Umbilical cord (tissue), 2 donors: ENCODE results near the gene LCNL1. TPM values are rescaled to one million over a fixed set of nuclear protein-coding genes. Genes with fewer than 3 reads are reported as not detected.

Source experiments
- DNase-seq: peaks from one replicate; pipeline ENCODE4 v3.0.0-alpha.2; 2015; ENCODE audit warnings: low spot score
- total RNA-seq: library from RNA; depleted of rRNA; stranded (reverse); fragments of >200 nt; gene quantifications from one replicate; pipeline ENCODE4 v1.2.3, GENCODE V29; 2014; ENCODE audit warnings: low replicate concordance; ENCODE audit not compliant: insufficient read depth

Gene LCNL1
- total RNA-seq, 1 donor from 2014 or later, result 0.72 TPM

DNA sequence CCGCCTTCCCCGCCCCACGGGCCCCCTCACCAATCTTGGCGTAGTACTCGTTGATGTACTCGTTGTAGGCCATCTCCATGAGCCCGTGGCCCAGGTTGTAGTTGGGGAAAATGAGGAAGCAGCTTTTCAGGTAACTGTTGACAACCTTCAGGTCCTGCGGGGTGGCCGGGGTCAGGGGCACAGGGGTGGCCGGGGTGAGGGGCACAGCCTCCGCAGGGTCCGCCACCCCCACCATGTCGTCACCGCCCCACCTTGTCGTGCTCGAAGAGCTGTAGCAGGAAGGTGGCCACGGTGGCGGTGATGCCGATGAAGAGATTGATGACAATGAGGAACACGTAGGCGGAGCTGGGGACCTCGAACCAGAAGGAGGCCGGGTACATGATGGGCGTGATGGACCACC, 28.4 kb downstream of the LCNL1 start:
- no peak for DNase-seq

DNA sequence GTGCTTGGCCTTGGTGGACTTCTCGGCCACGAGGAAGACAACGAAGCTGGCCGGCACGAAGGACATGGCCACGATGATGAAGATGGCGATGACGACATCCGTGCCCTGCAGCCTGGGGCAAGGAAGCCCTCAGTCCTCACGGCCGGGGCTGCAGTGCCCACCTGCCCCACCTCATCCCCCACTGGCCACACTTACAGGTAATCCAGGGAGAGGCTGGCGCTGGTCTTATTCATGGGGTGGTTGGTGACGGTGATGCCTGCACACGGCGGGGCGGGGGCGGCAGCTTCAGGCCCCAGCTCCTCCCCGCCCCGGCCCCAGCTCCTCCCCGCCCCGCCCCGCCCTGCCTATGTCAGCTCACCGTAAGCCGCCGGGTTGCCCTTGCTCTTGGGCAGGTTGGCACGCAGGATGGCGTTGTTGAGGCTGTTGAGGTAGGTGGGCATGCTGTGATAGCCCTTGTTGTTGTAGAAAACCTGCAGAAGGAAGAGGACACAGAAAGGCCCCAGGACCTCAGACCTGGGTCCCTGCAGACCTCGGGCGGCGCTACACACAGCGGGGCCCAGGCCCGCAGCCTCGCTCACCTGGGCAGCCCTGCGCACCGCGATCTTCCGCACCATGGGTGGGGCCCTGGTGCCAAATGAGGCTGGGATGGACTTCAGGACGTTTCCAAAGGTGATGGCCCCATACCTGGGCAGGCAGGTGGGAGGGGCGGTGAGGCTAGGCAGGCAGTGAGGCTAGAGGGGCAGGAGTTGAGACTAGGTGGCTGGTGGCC, 29.3 kb downstream of the LCNL1 start:
- no peak for DNase-seq

DNA sequence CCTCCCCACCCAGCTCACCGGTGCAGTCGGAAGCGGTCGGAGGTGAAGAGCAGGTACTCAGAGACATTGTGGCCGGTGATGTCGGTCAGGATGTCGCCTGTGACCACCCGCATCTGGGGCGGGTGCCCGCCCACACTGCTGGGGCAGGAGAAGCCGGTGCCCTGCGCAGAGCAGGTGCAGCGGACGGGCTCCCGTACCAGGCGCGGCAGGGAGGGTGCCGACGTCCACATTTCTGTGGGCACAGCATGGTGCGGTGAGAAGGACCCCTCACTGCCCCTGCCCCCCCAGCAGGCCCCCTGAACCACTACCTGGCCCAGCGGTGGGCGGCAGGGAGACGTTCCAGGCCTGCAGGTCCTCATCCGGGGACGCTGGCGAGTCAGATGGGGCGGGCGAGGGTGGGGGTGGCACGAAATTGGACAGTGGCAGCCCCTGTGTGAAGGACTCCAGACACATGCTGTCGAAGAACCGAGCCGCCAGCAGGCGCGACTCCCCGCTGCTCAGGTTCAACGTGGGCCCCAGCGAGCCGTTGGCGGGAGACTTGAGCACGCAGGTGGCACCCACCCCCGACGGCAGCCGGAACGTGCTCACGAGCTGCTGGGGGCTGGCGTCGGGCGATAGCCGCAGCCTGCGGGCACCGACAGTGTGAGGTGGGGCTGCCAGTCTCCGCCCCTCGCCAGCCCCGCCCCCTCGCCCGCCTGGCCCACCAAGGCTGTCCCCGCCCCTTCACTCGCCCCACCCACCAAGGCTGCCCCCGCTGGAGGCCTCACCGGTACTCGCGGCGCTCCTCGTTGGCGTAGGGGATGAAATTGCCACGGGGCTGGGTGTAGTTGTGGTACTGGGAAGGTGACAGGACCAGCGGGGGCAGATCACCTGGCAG, 30.1 kb downstream of the LCNL1 start:
- DNase-seq, result no peak

- no peak for DNase-seq
Observed at GRCh38 chr9:137013571-137013940, 30.8 kb downstream of the LCNL1 start.

DNA sequence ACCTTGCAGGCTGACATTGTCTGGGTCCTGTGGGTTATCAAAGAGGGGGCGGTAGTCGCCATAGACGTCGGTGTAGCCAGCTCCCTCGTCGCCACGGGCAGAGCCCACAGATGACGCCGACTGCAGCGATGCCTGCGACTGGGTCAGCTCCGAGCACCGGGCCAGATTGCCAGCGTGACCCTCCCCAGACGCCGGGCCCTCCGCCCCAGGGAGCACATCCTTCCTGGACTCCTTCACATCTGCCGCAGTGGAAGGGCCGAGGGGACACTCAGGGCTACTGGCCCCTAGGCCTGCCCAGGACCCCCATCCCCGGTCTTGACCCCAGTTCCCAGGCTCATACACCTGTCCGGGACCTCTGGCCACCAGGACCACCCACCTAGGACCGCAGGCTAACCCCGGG, 31.4 kb downstream of the LCNL1 start:
- no peak for DNase-seq

DNA sequence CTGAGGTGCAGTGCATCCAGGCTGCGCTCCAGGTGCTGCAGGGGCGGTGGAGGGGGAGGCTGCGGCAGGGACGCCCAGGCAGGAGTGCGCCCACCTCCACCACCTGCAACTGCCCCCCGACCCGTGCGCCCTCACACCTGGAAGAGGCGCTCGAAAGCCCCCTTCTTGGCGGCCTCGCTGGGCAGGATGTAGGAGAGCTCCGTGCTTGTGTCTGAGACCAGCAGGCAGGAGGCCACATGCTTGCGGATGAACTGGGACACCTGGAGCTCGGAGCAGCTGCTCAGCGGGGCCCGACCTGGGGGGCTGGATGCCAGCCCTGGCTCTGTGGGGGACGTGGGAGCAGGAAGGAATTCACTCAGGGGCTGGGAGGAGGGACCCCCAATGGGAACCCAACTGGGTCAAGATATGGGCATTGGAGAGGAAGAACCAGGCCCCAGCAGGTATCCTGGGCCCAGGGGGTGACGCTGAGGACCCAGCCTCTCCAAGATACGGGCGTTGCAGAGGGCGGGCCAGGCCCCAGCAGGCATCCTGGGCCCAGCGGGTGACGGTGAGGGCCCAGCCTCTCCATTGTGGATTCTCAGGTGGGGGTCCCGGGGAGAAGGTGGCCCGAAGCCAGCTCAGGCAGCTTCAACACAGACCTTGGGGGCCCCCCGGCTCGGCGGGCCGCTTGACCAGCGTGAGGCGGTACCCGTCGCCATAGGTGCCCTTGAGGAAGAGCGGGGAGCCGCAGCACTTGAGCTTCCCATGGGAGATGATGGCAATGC, 32.2 kb downstream of the LCNL1 start:
- DNase-seq, result no peak

- no peak for DNase-seq
Observed at GRCh38 chr9:137015540-137015930, 32.7 kb downstream of the LCNL1 start.

DNA sequence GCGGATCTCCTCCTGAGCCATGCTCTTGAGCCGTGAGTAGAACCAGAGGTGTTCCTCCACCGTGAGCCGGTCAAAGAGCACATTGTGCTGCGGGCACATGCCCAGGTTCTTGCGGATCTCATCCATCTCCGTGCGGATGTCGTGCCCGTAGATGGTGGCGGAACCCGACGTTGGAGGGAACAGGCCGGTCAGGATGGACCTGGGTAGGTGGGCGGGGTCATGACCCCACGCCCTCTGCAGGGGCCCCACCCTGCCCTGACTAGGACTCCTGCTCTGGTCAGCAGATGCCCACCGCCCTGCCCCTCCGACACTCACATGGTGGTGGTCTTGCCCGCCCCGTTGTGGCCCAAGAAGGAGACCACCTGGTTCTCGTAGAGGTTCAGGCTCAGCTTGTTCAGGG, 33.2 kb downstream of the LCNL1 start:
- no peak for DNase-seq

DNA sequence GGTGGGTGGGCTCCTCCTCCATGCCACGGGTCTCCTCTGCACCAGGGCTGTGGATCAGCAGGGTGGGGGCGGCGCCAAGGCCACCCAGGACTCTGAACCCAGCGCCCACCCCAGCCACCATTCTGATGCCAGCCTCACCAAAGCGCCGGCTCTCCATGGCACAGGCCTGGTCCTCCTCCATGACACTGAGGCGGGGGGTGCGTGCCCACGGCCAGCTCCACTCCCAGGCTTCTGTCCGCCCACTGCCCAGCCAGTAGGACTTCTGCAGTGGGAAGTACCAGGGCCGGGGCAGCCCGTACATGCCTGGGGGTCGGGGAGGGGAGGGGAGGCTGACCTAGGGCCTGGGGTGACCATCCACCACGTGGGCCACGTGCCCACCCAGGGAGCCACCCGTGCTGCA, 33.6 kb downstream of the LCNL1 start:
- no peak for DNase-seq

DNA sequence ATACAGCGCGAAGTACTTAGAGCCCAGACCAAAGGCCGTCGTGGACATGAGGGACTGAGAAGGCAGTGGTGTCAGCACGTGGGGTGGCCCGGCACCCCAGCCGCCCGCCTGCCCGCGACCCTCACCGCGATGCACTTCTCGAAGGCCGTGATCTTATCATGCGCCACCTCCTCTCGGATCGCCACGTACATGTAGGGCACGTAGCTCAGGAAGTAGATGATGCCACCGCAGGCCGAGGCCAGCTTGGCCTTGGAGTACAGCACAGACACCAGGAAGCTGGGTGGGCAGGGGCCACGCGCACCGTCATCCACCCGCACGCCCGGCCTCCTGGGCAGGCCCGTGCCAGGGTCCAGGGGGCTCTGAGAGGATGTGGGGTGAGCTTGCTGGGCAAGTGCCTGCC, 34.3 kb downstream of the LCNL1 start:
- no peak for DNase-seq

DNA sequence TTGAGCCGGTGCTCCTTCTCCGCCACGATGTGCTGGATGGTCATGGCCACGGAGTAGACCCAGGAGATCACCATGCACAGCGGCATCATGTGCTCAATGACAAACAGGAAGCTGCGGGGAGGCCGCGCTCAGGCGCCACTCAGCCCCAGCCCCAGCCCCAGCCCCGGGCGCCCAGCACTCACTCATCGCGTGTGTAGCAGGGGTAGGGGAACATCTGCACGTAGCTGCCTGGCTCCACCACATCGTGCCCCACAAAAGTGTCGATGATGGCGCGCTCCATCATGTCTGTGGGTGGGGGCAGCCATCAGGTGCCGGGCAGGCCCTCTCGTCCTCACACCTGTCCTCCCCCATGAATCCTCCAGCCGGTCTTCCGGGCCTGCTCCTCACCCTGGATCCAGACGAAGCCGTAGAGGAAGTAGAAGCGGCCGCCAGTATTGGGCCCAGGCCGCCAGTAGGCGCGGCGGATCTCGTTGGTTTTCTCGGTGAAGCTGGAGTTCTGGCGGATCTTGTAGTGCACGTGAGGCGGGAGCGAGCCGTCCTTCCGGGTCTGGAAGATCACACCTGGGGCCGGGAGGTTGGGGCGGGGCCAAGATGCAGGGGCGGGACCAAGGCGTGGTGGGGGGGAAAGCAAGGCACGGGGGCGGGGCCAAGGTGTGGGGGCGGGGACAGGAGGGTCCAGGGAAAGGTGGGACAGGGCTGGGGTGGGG, 35.2 kb downstream of the LCNL1 start:
- DNase-seq, result no peak

DNA sequence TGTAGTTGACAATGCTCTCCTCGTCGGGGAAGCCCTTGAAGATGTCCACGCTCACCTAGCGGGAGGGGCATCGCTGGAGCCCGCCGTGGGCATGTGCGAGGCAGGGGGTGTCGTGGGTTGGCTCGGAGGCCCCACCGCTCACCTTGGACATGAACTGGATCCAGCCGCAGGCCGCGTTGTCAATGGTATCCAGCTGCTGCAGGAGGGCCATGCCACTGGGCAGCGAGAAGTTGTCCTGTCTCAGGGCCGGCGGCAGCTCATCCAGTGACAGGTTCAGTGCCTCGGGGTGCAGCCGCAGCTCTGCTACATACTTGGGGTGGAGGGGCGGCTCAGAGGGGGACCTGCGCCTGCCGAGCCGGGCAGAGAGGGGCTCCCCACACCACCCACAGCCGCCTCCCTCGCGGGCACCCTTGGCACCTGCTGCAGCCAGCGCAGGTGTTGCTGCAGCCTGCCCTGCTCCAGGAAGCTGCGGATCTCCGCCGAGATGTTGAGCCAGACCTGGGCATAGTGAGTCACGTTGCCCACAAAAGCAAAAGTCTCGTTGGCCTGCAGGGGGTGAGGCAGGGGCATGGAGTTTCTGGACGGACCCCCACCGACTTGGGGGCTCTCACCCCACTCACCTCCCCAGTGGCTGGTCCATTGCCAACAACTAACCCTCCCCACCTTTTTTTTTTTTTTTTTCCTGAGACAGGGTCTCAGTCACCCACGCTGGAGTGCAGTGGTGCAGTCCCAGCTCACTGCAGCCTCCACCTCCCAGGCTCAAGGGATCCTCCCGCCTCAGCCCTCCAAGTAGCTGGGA, 36.2 kb downstream of the LCNL1 start:
- no peak for DNase-seq

DNA sequence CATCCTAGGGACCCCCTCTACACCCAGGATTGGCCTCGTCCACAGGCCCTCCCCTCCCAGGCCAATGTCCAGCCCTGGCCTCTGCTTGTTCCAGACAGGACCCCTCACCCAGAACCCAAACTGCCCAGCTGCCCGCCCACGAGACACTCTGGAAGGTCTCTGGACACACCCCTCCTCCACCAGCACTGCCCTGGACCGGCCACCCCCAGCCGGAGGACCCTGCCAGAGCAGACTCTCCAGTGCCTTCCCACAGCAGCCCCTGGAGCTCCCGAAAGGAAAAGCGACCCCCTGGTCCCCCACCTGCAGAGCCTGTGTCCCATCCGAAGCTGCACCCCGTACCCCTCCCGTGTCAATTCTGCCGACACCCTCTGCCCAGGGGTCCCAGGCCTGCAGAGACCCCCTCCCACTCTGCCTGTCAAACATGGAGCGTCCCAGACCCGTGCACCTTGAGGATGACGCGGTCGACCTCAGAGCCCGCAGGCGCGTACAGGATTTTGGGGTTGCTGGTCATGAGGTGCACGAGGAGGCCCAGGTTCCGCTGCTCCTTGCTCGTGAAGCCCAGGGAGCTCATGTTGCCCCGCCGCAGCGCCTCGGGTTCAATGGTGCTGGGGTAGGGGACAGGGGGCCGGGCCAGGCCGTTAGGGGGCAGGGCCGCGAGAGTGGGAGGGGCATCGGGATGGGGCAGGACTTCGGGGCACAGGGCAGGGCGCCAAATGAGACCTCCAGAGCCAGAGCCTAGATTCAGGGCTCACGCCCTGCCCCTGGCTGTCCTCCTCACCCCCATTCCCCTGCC, 37.3 kb downstream of the LCNL1 start:
- no peak for DNase-seq

DNA sequence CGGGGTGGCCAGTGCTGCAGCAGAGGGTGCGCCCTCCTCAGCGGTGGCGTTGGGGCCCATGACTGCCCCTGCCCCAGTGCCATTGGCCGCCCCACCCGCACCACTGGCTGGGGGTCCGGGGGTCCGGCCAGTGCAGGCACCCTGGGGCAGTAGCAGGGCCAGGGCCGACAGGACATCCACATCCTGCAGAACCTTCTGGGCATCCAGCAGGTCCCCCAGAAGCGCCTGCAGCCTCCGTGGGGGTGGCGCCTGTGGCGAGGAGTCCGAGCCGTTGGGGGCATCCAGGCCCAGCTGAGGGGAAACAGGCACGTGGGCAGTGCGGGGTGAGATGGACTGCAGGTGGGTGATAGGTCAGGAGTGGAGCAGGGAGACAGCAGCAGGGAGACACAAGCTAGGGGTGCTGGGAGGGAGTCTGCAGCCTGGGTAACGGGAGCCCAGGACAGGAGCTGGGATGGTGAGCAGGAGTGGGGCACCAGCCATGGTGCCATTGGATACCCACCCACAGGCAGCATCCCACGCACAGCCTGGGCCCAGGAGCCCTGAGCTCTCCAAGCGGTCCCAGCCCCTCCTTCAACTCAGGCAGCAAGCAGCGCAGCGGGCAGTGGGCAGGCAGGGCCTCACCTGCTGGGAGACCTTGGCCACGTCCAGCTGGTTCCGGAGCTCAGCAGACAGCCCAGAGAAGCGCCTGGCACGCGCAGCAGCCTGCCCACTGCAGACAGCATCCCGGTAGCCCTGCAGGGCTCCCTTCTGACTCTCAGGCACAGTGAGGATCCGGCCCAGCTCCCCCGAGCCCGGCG, 38.2 kb downstream of the LCNL1 start:
- DNase-seq, result no peak

- DNase-seq, result no peak
Observed at GRCh38 chr9:137021568-137021978, 38.8 kb downstream of the LCNL1 start.

GRCh38 chr9:137021979-137022661, 39.3 kb downstream of the LCNL1 start:
- DNase-seq, result no peak

- no peak for DNase-seq
Observed at GRCh38 chr9:137022662-137023008, 39.8 kb downstream of the LCNL1 start.

GRCh38 chr9:137023157-137023556, 40.4 kb downstream of the LCNL1 start:
- DNase-seq, result no peak

DNA sequence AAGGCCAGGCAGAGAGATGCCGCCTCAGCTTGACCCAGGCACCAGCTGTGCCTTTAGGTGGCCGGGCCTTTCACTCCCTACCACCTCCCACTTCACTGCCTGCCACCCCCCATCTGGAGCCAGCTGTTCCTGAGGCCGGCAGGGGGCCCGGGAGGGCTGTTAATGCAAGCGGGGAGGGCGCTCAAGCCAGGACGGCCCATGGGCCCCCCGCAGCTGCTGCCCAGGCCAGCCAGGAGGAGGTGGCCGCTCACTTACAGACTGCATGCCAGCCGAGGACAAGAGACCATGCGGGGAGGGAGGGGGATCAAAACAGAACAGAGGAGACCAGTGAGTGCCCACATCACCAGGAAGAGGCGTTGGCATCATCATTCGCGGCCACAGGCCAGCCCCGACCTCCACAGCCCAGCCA, 40.8 kb downstream of the LCNL1 start:
- no peak for DNase-seq
